ENCODE measurements around the gene C10orf67.

C10orf67 gene

DNA sequence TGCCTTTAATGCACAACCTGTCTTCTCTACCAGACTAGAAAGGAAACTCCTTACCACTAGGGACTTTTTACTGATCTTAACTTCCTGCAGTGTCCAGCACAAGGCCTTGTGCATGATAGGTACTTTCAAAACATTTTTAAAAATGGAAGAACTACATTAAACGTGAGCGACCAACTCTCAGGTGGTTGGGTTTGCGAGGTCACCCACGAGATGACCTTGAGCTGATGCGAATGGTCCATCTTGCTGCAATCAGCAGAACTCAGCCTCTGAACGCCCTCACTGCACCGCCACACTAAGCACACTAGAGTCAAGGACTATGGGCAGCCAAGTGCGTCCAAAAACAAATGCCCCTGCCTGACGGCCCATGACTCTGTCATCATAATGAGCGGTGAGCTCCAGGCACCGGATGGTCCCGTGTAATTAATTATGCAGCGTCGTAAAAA, 187.3 kb downstream of the C10orf67 start:
- no peak for DNase-seq

DNA sequence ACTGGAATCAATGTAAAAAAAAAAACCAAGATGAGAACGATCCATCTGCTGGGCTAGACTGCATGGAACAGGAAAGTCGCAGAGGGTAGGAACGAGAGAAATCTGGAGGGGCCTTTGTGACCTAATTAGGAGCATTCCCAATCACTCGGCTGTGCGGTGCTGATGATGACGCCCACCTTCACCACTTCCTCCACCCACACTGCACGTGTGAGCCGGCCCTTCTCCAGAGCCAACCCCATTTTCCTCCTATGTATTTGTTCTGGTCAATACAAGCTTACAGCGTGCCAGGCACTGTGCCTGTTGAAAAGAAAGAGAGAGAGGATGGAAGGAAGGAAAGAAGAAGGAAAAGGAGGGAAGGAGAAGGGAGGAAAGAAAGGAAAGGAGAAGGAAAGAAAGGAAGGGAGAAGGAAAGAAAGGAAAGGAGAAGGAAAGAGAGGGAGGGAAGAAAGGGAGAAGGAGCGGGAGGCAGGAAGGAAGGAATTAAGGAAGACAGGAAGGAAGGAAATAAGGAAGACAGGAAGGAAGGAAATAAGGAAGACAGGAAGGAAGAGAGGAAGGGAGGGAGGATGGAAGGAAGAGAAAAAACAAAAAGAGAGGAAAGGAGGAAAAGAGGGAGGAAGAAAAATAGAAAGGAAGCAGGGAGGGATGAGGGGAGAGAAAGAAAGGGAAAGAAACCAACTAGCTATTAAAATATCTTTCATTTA, 188.0 kb downstream of the C10orf67 start:
- no peak for DNase-seq

DNA sequence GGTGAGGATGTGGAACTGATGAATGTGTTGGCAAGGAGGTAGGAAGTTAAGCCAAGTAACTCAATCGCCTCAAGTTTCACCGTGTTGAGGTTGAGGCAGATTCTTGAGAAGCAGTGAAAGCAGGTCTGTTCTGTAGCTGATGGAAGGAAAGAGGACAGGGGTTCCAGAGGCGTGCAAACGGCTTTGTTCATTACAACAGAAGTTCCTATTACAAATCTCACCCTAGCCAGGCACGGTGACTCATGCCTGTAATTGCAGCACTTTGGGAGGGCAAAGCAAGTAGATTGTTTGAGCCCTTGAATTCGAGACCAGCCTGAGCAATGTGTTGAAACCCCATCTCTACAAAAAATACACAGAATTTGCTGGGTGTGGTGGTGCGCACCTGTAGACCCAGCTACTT, 189.4 kb downstream of the C10orf67 start:
- no peak for DNase-seq

Measured in DMS153 (cell line).